H1 (cell line): ENCODE measurements around the gene RBM20. TPM values are rescaled to one million over a fixed set of nuclear protein-coding genes. Genes with fewer than 3 reads are reported as not detected.

Experiments
- ASH2L ChIP-seq: fragments of 200-600, 300-600 bp; sonication (generic); IDR thresholded peaks from one replicate; pipeline ENCODE4 v1.7.1; 2017; ENCODE audit warnings: low read length
- CHD7 ChIP-seq: fragments of 300-600 bp; sonication (generic); IDR thresholded peaks from 2 replicates; pipeline ENCODE4 v1.7.1; 2012; ENCODE audit warnings: low read length, moderate library complexity, mild to moderate bottlenecking, inconsistent platforms; ENCODE audit not compliant: insufficient replicate concordance
- EZH2 ChIP-seq: fragments of 200-600 bp; sonication (generic); IDR thresholded peaks from 2 replicates; pipeline ENCODE4 v1.7.1; 2012; ENCODE audit warnings: low read depth, mild to moderate bottlenecking, moderate library complexity, low read length, inconsistent platforms; ENCODE audit not compliant: severe bottlenecking
- polyA plus RNA-seq, 7 experiments: library from polyadenylated mRNA; depleted of rRNA in 3 of 7; stranded (reverse) in 5 of 7; unstranded in 2 of 7; fragments of >200 nt in 5 of 7; fragments of 200-250 nt in 2 of 7; gene quantifications; 1 replicate in 5 of 7; 2 replicates in 1 of 7; 4 replicates in 1 of 7; pipeline versions ENCODE4 v1.2.1 to v1.2.3, GENCODE V29; 2011 to 2013; ENCODE audit warnings: missing spikeins in 2 of 7, mixed read lengths in 2 of 7
- total RNA-seq: library from RNA; stranded (reverse); fragmentation: NEBNext Ultra II Directional; extraction: Animal tissue kit (Norgen Biotek cat#: 25700); gene quantifications from 2 replicates; pipeline ENCODE4 v1.2.1, GENCODE V29; 2021

RBM20 gene
- total and polyA plus RNA-seq, 2 of the 8 experiments (the other 6 are each of a cell fraction or from before 2014, with no cell fraction given), result 0.05 to 0.63 TPM

DNA sequence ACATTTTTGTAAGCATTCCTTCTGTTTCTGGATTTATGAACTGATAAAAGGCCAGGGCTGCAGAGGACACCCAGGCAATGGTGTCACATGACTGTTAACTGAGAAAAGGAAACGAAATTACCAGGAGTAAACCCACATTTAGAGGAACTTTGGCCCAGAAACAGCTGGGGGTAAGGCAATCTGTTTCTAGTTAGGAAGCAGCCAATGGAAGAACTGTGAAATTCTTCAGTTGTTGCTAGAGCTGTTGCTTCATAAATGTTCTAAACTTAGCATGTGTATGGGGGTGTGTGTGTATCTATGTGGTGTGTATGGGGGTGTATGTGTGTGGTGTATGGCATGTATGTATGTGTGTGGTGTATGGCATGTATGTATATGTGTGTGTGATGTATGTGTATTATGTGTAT lies 215.8 kb downstream of the RBM20 start (continued):
- TF ChIP-seq CHD7, result no peak
- TF ChIP-seq EZH2, result no peak
- no peak for TF ChIP-seq ASH2L
